Endothelial cell of umbilical vein (primary cell): ENCODE results near the gene ITSN1.

Experiments
- CTCF ChIP-seq, 2 donors: IDR thresholded peaks; 1 replicate in 1 of 2; 2 replicates in 1 of 2; pipeline ENCODE4 v1.5.1; 2011; ENCODE audit warnings: low read length in 2 of 2, mild to moderate bottlenecking in 2 of 2, moderate library complexity in 2 of 2, control low read depth in 1 of 2, inconsistent platforms in 1 of 2, low read depth in 1 of 2; ENCODE audit not compliant: insufficient read depth in 1 of 2; ENCODE audit errors: extremely low read depth in 1 of 2
- EZH2 ChIP-seq: IDR thresholded peaks from 2 replicates; pipeline ENCODE4 v1.6.1; 2012; ENCODE audit warnings: borderline replicate concordance, low read depth, mild to moderate bottlenecking, moderate library complexity, low read length, inconsistent platforms; ENCODE audit not compliant: severe bottlenecking
- FOS ChIP-seq: IDR thresholded peaks from 2 replicates; pipeline ENCODE4 v1.6.1; 2011; ENCODE audit warnings: mild to moderate bottlenecking, low read length, moderate library complexity, borderline replicate concordance; ENCODE audit not compliant: insufficient read depth
- GATA2 ChIP-seq: IDR thresholded peaks from 2 replicates; pipeline ENCODE4 v1.7.0; 2011; ENCODE audit warnings: low read depth, mild to moderate bottlenecking, moderate library complexity, mixed read lengths, low read length; ENCODE audit not compliant: insufficient read length, insufficient read depth
- JUN ChIP-seq: IDR thresholded peaks from 2 replicates; pipeline ENCODE4 v1.6.1; 2011; ENCODE audit warnings: borderline replicate concordance, low read depth; ENCODE audit not compliant: insufficient read length, insufficient read depth
- MAX ChIP-seq: IDR thresholded peaks from 2 replicates; pipeline ENCODE4 v1.6.1; 2011; ENCODE audit not compliant: insufficient read depth, insufficient read length
- MYC ChIP-seq: IDR thresholded peaks from one replicate; pipeline ENCODE4 v1.6.1; 2011; ENCODE audit warnings: mild to moderate bottlenecking, low read depth, low read length
- POLR2A ChIP-seq: IDR thresholded peaks from 2 replicates; pipeline ENCODE4 v1.6.1; 2012; ENCODE audit warnings: low read depth, mild to moderate bottlenecking, control low read depth, low read length
- POLR2AphosphoS5 ChIP-seq: IDR thresholded peaks from 2 replicates; pipeline ENCODE4 v1.6.1; 2012; ENCODE audit warnings: low read depth, mild to moderate bottlenecking, control low read depth, low read length, moderate library complexity; ENCODE audit not compliant: insufficient read depth

- TF ChIP-seq POLR2AphosphoS5 (no peak), CTCF (IDR thresholded peaks at IDR 0.05; ENCODE audit: extremely low read depth in 1 of 2, insufficient read depth in 1 of 2, low read depth in 1 of 2, low read length in 2 of 2) (no peak), MYC (no peak), JUN (no peak), MAX (no peak), POLR2A (no peak), EZH2 (no peak), FOS (no peak), GATA2 (no peak)
Measured at GRCh38 chr21:33840771-33841170, 198.5 kb downstream of the ITSN1 start.
